Adrenal gland (tissue), 12 donors: ENCODE results near the gene NUAK1. TPM values are rescaled to one million over a fixed set of nuclear protein-coding genes. Genes with fewer than 3 reads are reported as not detected.
A peak's percentile ranks its signal among the peaks of the same experiment; 100 is the strongest.

Experiments used
- DNase-seq, 7 donors: peaks; one replicate each; pipeline ENCODE4 v3.0.0-alpha.2; 2019 to 2020
- H3K27ac ChIP-seq, 5 donors: fragments of 200-600 bp; sonication (generic) in 4 of 5; 1 replicate in 3 of 5; 2 replicates in 2 of 5; pipeline versions ENCODE4 v1.5.1 to v1.8.0; 2016 to 2020; ENCODE audit warnings: mild to moderate bottlenecking in 1 of 5
- H3K27me3 ChIP-seq: fragments of 200-600 bp; 2 replicates; pipeline ENCODE4 v1.8.0; 2021
- H3K36me3 ChIP-seq, 2 donors: fragments of 200-600 bp; replicated peaks in 1 of 2; 1 replicate in 1 of 2; 2 replicates in 1 of 2; pipeline versions ENCODE4 v1.5.1 to v1.8.0; 2018 to 2022
- H3K4me1 ChIP-seq, 2 donors: fragments of 200-600 bp; replicated peaks in 1 of 2; 1 replicate in 1 of 2; 2 replicates in 1 of 2; pipeline versions ENCODE4 v1.5.1 to v1.8.0; 2018 to 2021
- H3K4me3 ChIP-seq, 4 donors: fragments of 200-600 bp; sonication (generic) in 3 of 4; one replicate each; pipeline ENCODE4 v1.5.1; 2016 to 2018
- H3K9me3 ChIP-seq, 3 donors: fragments of 200-600 bp; sonication (generic) in 1 of 3; replicated peaks in 1 of 3; 1 replicate in 2 of 3; 2 replicates in 1 of 3; pipeline versions ENCODE4 v1.5.1 to v1.8.0; 2016 to 2021
- POLR2A ChIP-seq, 2 donors: fragments of 450-650 bp; IDR thresholded peaks; one replicate each; pipeline ENCODE4 v1.6.1; 2017; ENCODE audit warnings: antibody characterized with exemption in 2 of 2, mild to moderate bottlenecking in 2 of 2, moderate library complexity in 1 of 2
- WGBS, 4 donors: extraction: QIAGEN DNeasy Blood & Tissue Kit in 2 of 4; methylation state at CpG; one replicate each; pipeline versions ENCODE4 v1.1.5 to v1.1.7; 2013 to 2017; 5-methylcytosine and 5-hydroxymethylcytosine counted together
- intact Hi-C, 2 donors: fragments of 100-400 bp; cut with DNase I; formaldehyde crosslinking; loops; one replicate each; pipeline versions ENCODE4 v1.14.1 to v1.15.0; 2022 to 2023
- polyA plus RNA-seq, 3 donors: library from polyadenylated mRNA; stranded (reverse); fragments of 200-250 nt in 2 of 3; fragments of 350-450 nt in 1 of 3; fragmentation: Illumina TruSeq in 1 of 3; extraction: RNeasy Lipid Tissue Mini Kit (QIAGEN cat#74804) in 1 of 3; gene quantifications; one replicate each; pipeline ENCODE4 v1.2.3, GENCODE V29; 2013 to 2014
- total RNA-seq, 9 donors: library from RNA; depleted of rRNA in 4 of 9; stranded (reverse); fragments of >200 nt in 4 of 9; fragments of 120-200 nt in 1 of 9; fragmentation: NEBNext Ultra II Directional in 1 of 9; extraction: Animal tissue kit (Norgen Biotek cat#: 25700) in 1 of 9; gene quantifications; one replicate each; pipeline versions ENCODE4 v1.1.0 to v1.2.4, GENCODE V29; 2013 to 2023
- TF ChIP-seq, protein P1 (sequence below), 6 experiments: fragments of 450-650 bp in 4 of 6; fragments of 200-600 bp in 2 of 6; sonication (generic) in 1 of 6; IDR thresholded peaks; 1 replicate in 5 of 6; 2 replicates in 1 of 6; pipeline versions ENCODE4 v1.5.1 to v1.8.0; 2016 to 2021; ENCODE audit warnings: antibody characterized with exemption in 6 of 6, mild to moderate bottlenecking in 2 of 6, moderate library complexity in 1 of 6
- donor health status: healthy with polysubstance abuse.
- donor health status: Bipolar disorder and iron deficiency.
- donor health status: DM: yes; HTN: yes; CAD: no.
- donor health status: DM: no; HTN: no; CAD: no.
- donor health status: DM: no; HTN: no; CAD: no.
- donor health status: DM: yes; HTN: yes; CAD: no.

The NUAK1 gene
- total and polyA plus RNA-seq, 12 donors, result 2.4 to 15.1 (median 8.4) TPM

DNA sequence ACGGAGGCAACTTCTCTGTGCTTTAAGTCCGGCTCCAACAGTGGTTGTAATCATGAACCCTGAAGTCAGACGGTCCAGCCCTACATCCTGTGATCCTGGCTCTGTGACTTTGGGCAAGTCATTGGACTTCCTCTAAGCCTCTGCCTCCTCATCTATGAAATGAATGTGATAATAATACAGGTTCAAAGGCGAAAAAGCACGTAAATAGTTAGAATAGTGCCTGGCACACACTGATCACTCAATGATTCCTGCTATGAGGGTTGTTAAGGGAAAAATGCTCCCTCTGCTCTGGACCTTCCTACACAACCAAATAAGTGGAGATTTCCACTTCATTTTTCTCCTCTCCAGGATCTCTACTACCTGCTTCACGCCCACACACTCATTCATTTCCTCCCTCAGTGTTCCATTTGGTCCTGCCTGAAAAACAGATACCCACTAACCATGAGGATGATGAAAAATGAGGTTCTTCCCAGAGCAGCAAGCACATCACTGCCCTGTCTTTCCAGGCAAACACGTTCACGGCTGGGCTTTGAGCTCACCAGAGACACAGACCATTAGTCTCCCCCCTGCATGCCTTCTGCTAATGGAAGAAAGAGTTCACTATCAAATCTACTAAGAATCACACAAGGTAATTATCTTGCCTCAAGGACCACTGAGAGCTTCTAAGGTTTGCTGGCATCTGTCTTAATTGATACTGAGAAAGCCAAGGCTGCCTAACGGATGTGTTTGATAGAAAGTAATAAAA, 13.2 kb downstream of the NUAK1 start:
- Histone ChIP-seq H3K9me3 (no peaks in the 10 kb centered on the region), H3K36me3 (no peaks in the 10 kb centered on the region), H3K27me3 (no peaks in the 10 kb centered on the region), H3K27ac (peak overlapping the region in 3 of 5 donors; percentile 58 to 84 (median 63)), H3K4me3 (no peak overlapping the region), H3K4me1 (peaks cover 11 to 36% of the 10 kb centered on the region in 2 donors)
- 82 to 88% (median 84%) methylated on average over 9 of the region's 9 CpGs for WGBS, 4 donors
- intact Hi-C loops, result no loop called here
- no peak for DNase-seq
- no peak for TF ChIP-seq POLR2A (IDR thresholded peaks at IDR 0.05)

DNA sequence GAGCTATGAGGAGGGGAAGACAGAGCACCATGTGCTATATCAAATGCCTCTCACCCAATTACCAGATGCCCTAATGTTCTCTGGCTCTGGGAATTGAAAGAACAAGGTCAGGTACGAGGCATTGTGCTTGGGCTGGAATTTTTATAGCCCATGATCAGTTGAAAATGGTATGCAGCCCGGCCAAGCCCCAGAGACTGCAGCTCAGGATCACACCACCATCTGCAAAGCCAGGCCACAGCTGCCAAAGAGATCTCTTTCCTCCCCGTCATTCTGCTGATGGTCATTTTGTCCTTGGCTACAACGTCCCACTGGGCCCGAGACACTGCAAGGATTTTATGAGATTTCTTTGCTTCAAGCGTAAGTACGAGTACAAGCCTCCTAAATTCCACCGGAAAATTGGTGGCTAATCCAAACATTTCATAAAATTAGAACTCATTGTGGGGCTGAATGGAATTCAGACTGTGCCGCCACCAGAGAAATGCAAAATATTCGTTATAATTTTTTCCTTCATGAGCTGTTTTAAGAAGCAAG, 15.1 kb downstream of the NUAK1 start:
- intact Hi-C loops, result no loop called here
- Histone ChIP-seq H3K36me3 (no peaks in the 10 kb centered on the region), H3K27me3 (no peaks in the 10 kb centered on the region), H3K27ac (peak overlapping the region in 4 of 5 donors; percentile 25 to 81 (median 52)), H3K4me3 (no peak overlapping the region), H3K4me1 (peaks cover 11 to 49% of the 10 kb centered on the region in 2 donors), H3K9me3 (no peaks in the 10 kb centered on the region)
- WGBS, 4 donors, result 58 to 63% (median 60%) methylated on average over 9 to 10 of the region's 10 CpGs
- peak in 6 of 7 donors; percentile 38 to 79 (median 44) for DNase-seq
- no peak for TF ChIP-seq POLR2A (IDR thresholded peaks at IDR 0.05)
- TF ChIP-seq, protein P1, sequence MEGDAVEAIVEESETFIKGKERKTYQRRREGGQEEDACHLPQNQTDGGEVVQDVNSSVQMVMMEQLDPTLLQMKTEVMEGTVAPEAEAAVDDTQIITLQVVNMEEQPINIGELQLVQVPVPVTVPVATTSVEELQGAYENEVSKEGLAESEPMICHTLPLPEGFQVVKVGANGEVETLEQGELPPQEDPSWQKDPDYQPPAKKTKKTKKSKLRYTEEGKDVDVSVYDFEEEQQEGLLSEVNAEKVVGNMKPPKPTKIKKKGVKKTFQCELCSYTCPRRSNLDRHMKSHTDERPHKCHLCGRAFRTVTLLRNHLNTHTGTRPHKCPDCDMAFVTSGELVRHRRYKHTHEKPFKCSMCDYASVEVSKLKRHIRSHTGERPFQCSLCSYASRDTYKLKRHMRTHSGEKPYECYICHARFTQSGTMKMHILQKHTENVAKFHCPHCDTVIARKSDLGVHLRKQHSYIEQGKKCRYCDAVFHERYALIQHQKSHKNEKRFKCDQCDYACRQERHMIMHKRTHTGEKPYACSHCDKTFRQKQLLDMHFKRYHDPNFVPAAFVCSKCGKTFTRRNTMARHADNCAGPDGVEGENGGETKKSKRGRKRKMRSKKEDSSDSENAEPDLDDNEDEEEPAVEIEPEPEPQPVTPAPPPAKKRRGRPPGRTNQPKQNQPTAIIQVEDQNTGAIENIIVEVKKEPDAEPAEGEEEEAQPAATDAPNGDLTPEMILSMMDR (IDR thresholded peaks at IDR 0.05), result no peak

DNA sequence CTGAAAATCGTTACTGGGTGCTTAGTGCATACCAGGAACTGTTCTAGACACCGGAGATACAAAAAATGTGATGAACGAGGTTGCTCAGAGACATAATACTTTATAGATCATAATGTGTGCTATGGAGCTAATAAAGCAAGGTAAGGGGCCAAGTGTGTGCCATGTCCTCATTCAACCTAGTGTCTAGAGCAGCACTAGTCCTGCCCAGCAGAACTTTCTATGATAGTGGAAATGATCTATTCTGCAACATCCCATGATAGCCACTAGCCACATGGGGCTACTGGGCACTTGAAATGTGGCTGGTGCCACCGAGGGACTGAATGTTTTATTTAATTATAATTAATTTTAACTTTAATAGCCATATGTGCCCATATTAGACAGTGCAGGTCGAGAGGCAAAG, 15.6 kb downstream of the NUAK1 start:
- TF ChIP-seq, protein P1 (IDR thresholded peaks at IDR 0.05), result no peak
- TF ChIP-seq POLR2A (IDR thresholded peaks at IDR 0.05), result no peak
- intact Hi-C loops, result no loop called here

DNA sequence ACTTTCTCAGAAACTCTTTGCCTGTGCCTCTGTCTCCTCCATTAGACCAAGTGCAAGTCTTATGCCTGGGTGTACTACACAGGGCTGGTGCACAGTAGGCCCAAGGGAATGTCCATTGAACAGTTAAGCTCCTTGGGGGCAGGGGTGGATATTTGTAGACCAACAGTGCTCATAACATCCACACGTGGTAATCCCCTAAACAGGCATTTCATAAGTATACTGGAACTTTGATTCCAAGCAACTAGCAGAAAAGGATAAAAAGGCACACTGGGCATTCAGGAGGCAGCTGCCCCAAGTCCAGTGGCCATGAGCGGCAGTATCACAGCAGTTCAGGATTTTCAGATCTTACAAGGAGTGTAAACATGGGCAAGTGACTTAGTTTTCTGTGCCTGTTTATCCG, 16.8 kb downstream of the NUAK1 start:
- intact Hi-C loops, result no loop called here
- no peaks in the 10 kb centered on the region for H3K36me3 ChIP-seq
- TF ChIP-seq POLR2A (IDR thresholded peaks at IDR 0.05), result no peak
- TF ChIP-seq, protein P1 (IDR thresholded peaks at IDR 0.05), result no peak
- H3K4me1 ChIP-seq, result peaks cover 11 to 45% of the 10 kb centered on the region in 2 donors
- H3K27me3 ChIP-seq, result no peaks in the 10 kb centered on the region
- DNase-seq, result no peak
- 80 to 91% (median 89%) methylated on average over 3 of the region's 3 CpGs for WGBS, 4 donors
- no peak overlapping the region for H3K4me3 ChIP-seq
- H3K9me3 ChIP-seq, result no peaks in the 10 kb centered on the region
- peak overlapping the region in 2 of 5 donors; percentile 18 to 81 for H3K27ac ChIP-seq

More for the DNA sequence above, 15.6 kb downstream of the NUAK1 start:
- Histone ChIP-seq H3K9me3 (no peaks in the 10 kb centered on the region), H3K4me3 (no peak overlapping the region), H3K27me3 (no peaks in the 10 kb centered on the region), H3K4me1 (peaks cover 11 to 49% of the 10 kb centered on the region in 2 donors), H3K27ac (peak overlapping the region in 3 of 5 donors; percentile 43 to 81 (median 56)), H3K36me3 (no peaks in the 10 kb centered on the region)
- DNase-seq, result no peak
- WGBS, 4 donors, result 80 to 85% (median 81%) methylated on average over 5 of the region's 5 CpGs
